Measurements from ENCODE around the gene ATP5PB.

DNA sequence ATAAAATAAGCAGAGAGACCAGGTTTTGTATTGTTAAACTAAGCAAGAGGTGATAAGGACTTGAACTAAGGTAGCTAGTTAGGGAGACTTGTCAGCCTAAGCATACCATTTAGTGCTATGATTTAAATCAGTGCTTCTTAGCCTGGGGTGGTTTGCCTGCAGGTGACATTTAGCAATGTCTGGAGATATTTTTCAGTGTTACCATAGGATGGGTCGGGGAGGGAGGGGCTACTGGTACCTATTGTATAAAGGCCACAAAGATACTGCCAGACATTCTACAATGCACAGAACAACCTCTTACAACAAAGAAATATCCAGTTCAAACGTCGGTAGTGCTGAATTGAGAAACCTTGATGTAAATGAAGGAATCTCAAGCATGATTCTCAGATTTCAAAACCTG lies 3.3 kb downstream of the ATP5PB start:
- TF ChIP-seq, protein P1, sequence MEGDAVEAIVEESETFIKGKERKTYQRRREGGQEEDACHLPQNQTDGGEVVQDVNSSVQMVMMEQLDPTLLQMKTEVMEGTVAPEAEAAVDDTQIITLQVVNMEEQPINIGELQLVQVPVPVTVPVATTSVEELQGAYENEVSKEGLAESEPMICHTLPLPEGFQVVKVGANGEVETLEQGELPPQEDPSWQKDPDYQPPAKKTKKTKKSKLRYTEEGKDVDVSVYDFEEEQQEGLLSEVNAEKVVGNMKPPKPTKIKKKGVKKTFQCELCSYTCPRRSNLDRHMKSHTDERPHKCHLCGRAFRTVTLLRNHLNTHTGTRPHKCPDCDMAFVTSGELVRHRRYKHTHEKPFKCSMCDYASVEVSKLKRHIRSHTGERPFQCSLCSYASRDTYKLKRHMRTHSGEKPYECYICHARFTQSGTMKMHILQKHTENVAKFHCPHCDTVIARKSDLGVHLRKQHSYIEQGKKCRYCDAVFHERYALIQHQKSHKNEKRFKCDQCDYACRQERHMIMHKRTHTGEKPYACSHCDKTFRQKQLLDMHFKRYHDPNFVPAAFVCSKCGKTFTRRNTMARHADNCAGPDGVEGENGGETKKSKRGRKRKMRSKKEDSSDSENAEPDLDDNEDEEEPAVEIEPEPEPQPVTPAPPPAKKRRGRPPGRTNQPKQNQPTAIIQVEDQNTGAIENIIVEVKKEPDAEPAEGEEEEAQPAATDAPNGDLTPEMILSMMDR (conservative IDR thresholded peaks at IDR 0.05) = no peak
- TF ChIP-seq ZFX (IDR thresholded peaks at IDR 0.05) = no peak

Data from C4-2B (cell line).